Activated CD8-positive, alpha-beta memory T cell treated with anti-CD3 and anti-CD28 coated beads for 36 hours (primary cell): ENCODE data around the gene STX11. TPM values are rescaled to one million over a fixed set of nuclear protein-coding genes. Genes with fewer than 3 reads are reported as not detected.

Source experiments
- CTCF ChIA-PET: fragments of 350-600 bp; sonication (Branson Sonifier 250); formaldehyde crosslinking; loops from one replicate; lab custom pipeline; 2021; ENCODE audit warnings: antibody characterized with exemption; lab: Charles Lee
- POLR2A ChIA-PET: fragments of 350-600 bp; sonication (Branson Sonifier 250); formaldehyde crosslinking; loops from one replicate; lab custom pipeline; 2021; ENCODE audit warnings: antibody characterized with exemption; lab: Charles Lee
- total RNA-seq, 2 experiments: library from RNA; stranded (reverse); gene quantifications; one replicate each; pipeline ENCODE4 v1.2.3, GENCODE V29; 2021

Gene STX11
- total RNA-seq, 2 experiments from 2014 or later = 23.1 to 24.7 TPM

GRCh38 chr6:144190080-144190479 lies 39.8 kb downstream of the STX11 start:
- POLR2A ChIA-PET = interaction anchor here (1.1 kb wide), 1 partner anchor 12 kb away, joined by 3 read pairs; no protein-coding TSS in a partner anchor

GRCh38 chr6:144190593-144190992 lies 40.3 kb downstream of the STX11 start:
- ChIA-PET POLR2A (no interaction called here), CTCF (no interaction called here)

More at GRCh38 chr6:144190080-144190479, 39.8 kb downstream of the STX11 start:
- CTCF ChIA-PET = no interaction called here

DNA sequence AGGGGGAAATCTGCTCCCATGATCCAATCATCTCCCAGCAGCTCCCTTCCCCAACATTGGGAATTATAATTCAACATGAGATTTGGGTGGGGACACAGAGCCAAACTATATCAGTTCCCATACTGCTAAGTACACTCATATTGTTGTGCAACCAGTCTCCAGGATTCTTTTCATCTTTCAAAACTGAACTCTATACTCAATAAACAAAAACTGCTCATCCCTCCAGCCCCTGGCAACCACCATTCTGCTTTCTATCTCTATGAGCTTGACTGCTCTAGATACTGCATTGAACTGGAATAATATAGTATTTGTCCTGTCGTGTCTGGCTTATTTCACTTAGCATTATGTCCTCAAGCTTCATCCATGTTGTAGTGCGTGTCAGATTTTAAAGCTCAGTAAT lies 42.9 kb downstream of the STX11 start:
- ChIA-PET POLR2A (no interaction called here), CTCF (interaction anchor here (1.2 kb wide), 1 partner anchor 88 kb away, joined by 4 read pairs; no protein-coding TSS in a partner anchor)

DNA sequence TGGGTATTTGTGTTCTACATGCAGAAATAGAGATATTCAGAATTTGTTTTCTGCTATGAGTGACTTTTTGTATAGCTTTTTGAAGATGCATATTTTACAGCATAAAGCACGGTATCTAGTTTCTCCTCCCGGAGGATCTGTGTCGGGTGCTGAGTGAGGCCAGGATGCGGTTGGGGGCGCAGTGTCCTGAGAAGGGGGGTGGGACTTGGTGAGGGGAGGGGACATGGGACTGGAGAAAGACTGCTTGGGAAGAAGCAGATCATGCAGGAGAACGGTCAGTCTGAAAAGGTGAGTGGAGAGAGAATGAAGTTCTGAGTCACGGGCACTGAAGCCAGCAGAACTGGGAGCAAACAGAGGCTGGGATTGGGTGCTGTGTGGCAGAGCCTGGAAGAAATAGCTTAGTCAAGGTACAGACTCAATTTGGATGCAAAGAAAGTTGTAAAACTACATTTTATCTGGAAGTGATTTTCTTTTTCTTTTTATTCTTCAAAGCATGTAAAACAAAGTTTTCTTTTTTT lies 44.0 kb downstream of the STX11 start:
- CTCF ChIA-PET = interaction anchor here (1.1 to 1.2 kb wide), 2 partner anchors 89 to 137 kb away, joined by 3 to 4 read pairs; no protein-coding TSS in a partner anchor
- POLR2A ChIA-PET = no interaction called here

GRCh38 chr6:144195671-144196270 lies 45.5 kb downstream of the STX11 start:
- CTCF ChIA-PET = interaction anchor here (1.1 kb wide), 1 partner anchor 139 kb away, joined by 3 read pairs; no protein-coding TSS in a partner anchor

GRCh38 chr6:144197919-144198318 lies 47.6 kb downstream of the STX11 start:
- CTCF ChIA-PET = no interaction called here
- POLR2A ChIA-PET = no interaction called here

More at GRCh38 chr6:144195671-144196270, 45.5 kb downstream of the STX11 start:
- POLR2A ChIA-PET = no interaction called here

DNA sequence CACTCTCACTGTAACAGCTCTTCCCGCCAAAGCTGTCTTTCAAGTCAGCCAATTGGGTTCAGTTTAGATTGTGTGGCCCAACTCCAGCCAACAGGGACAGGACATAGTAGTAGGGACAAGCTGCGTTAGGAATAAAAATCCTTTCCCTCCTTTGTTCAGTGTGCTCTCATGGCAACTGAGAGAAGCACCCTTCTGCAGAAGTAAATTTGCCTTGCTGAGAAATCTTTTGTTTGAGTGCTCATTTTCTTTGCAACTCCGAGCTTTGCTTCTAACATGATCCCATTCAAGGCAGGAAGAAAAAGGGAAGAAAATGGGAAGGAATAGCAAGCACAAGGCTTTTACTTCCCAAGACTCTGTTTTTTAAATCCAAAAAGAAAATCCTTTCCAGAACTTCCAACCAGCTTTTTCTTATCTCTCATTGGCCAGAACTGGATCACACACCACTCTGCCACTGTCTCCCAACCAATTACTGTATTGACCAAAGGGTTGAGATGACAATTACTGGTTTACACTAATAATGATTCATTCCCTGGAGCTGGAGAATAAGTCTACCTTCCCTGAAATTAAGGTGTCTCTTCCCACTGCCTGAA lies 52.7 kb downstream of the STX11 start:
- ChIA-PET CTCF (no interaction called here), POLR2A (no interaction called here)

GRCh38 chr6:144211160-144211559 lies 60.8 kb downstream of the STX11 start:
- POLR2A ChIA-PET = no interaction called here
- CTCF ChIA-PET = interaction anchor here (1.1 kb wide), 1 partner anchor 106 kb away, joined by 4 read pairs; no protein-coding TSS in a partner anchor

DNA sequence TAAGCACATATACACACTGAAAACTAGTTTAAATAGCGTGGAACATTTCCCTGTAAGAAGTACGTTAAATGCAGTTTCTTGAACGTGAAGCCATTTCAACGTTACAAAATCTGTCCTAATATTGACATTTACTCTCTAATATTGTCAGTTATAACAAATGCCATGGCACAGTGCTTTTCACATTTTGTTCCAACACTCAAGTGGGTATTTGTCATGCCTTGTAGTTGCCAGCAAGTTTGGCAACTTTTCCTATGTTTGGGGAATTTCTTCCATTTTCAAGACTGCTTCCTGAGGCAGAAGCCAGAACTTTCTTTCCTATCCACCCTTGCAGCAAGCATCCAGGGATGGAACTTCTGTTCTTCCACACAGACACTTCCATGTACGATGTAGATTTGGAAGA lies 63.0 kb downstream of the STX11 start:
- ChIA-PET CTCF (no interaction called here), POLR2A (no interaction called here)

DNA sequence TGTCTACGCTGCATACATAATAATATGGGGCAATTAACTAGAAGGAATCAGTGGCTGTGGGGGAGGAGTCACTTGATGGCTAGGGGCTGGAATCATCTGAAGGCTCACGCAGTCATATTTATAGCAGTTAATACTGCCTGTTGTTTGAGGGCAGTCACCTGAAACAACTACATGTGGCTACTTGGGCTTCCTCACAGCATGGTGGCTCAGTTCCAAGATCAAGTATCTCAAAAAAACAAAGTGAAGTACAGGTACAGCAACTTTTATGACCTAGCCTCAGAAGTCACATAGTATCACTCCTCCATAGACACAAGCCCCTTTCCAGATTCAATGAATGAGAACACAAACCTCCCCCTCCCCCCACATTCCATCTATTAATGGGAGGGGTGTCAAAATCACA lies 63.7 kb downstream of the STX11 start:
- CTCF ChIA-PET = no interaction called here
- POLR2A ChIA-PET = no interaction called here

DNA sequence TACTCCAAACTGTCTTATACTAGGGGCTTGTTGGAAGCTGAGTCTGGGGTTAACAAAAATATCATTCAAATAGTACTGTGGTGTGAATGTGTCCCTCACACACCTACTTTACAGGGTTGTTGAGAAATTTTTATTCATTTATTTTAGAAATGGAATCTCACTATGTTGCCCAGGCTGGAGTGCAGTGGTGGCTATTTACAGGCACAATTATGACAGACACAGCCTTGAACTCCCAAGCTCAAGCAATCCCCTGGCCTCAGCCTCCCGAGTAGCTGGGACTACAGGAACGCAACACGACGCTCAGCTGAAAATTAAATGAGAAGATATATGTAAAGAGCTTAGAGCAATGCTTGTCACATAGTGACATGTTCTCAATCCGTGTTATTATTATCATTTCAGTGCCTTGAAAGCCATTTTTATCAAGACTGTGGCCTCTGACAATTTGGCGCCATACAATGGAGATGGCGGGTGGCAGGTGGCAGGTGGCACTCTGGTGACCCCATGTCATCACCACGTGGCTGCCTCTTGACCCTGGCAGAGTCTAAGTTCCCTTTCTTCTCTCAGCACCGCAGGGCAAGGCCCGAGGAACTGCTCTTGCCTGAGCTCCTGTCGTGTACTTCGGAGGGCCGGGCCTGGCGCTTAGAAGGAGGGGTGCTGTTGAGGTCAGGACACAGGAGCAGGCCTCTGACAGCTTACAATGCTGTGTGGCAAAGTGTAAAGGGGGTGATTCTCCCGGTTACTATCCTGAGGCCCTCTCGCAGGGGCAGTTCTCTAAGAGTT lies 64.5 kb downstream of the STX11 start:
- POLR2A ChIA-PET = no interaction called here
- CTCF ChIA-PET = interaction anchor here (0.6 to 0.8 kb wide), 3 partner anchors 10 to 269 kb away, joined by 3 to 7 read pairs (median 3); no protein-coding TSS in a partner anchor

- ChIA-PET CTCF (interaction anchor here (0.6 to 1.5 kb wide), 3 partner anchors 9 to 269 kb away, joined by 3 to 7 read pairs (median 4); no protein-coding TSS in a partner anchor), POLR2A (no interaction called here)
Observed at GRCh38 chr6:144215402-144215931, 65.2 kb downstream of the STX11 start.

GRCh38 chr6:144215932-144216667 lies 65.8 kb downstream of the STX11 start:
- ChIA-PET CTCF (interaction anchor here (0.8 to 1.5 kb wide), 11 partner anchors 11 to 270 kb away, joined by 3 to 6 read pairs (median 4); partner anchors contain the start of genes SF3B5 and STX11), POLR2A (interaction anchor here (0.6 to 0.8 kb wide), 2 partner anchors 65 to 142 kb away, joined by 4 read pairs; no protein-coding TSS in a partner anchor)

- CTCF ChIA-PET = interaction anchor here (0.8 to 1.5 kb wide), 11 partner anchors 10 to 269 kb away, joined by 3 to 6 read pairs (median 4); partner anchors contain the start of genes SF3B5 and STX11
- POLR2A ChIA-PET = interaction anchor here (0.6 to 0.8 kb wide), 2 partner anchors 65 to 142 kb away, joined by 4 read pairs; no protein-coding TSS in a partner anchor
Observed at GRCh38 chr6:144216668-144217218, 66.4 kb downstream of the STX11 start.

DNA sequence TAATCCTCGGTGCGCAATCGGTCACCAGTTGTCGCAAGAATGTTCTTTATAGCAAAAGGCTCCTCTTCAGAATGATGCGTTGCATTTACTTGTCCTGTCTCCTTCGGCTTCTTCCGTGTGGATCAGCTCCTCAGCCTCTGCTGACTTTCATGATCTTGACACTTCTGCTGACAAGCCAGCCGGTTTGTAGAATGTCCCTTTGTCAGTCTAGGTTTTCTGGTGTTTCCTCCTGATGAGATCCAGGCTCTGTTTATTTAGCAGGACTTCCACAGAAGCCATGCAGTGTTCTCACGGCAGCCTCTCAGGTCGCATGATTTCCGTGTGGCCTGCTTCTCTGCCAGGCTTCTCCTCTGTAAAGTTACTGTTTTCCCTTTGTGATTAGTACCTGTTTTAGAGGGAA lies 66.9 kb downstream of the STX11 start:
- CTCF ChIA-PET = interaction anchor here (0.6 to 2.4 kb wide), 12 partner anchors 10 to 664 kb away, joined by 3 to 12 read pairs (median 4); partner anchors contain the start of genes SF3B5 and STX11

GRCh38 chr6:144217797-144218196 lies 67.5 kb downstream of the STX11 start:
- POLR2A ChIA-PET = interaction anchor here (0.8 kb wide), 1 partner anchor 30 kb away, joined by 3 read pairs; no protein-coding TSS in a partner anchor
- CTCF ChIA-PET = interaction anchor here (0.6 to 2.4 kb wide), 6 partner anchors 87 to 665 kb away, joined by 3 to 12 read pairs (median 4); no protein-coding TSS in a partner anchor

More for the DNA sequence above, 66.9 kb downstream of the STX11 start:
- POLR2A ChIA-PET = interaction anchor here (0.8 kb wide), 1 partner anchor 66 kb away, joined by 4 read pairs; no protein-coding TSS in a partner anchor

DNA sequence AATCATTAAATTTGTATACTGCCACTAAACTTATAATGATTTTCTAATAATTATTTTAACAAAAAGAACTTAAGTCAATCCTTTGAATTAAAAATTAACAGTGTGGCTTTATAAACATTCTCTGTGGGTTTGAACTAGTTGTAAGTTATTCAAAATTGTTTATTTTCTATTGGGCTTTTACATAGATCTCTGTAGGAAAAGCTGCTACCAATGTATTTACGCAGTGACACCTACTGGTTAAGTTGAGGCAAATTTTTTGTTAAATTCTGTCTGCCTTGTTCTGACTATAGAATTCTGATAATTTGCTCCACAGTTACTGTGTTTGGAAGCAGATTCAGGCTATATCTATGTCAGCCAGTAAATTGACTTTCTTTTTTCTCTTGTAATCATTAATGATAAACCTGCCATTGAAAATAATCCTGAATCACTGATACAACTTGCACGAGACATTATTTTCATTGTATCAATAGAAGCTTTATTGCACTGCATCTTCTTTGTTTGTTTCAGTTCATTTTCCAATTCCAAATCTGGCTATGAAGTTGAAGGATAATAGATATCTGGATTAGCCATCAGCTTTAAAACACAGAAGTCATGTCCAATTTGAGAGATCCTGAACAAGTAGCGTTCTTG lies 68.9 kb downstream of the STX11 start:
- POLR2A ChIA-PET = no interaction called here
- CTCF ChIA-PET = interaction anchor here (0.7 to 2.4 kb wide), 7 partner anchors 89 to 262 kb away, joined by 3 to 12 read pairs (median 3); no protein-coding TSS in a partner anchor
